Measurements from ENCODE around the gene SORCS3. TPM values are rescaled to one million over a fixed set of nuclear protein-coding genes. Genes with fewer than 3 reads are reported as not detected.
A peak's percentile ranks its signal among the peaks of the same experiment; 100 is the strongest.

SORCS3 gene
- polyA plus RNA-seq, 3 donors: 3.6 to 5.7 (median 4.6) TPM

DNA sequence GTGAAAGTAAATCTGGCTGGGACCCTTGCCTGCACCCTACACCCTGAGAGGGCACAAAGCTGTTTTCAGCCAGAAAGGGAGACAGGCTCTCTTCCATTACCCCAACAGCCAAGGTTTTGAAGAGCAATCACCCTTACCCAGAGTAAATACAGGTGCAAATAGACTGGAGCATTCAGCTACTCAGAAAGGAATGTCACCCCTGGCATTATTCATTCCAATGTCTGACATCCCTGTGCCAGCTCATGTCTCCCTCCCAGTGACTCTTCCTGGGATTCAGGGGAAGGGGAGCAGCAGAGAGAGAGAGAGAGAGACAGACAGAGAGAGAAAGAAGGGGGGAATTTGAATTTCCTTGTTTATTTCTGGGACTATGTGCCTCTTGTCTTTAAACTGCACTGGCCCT, 611.8 kb downstream of the SORCS3 start:
- peak in 1 of 11 donors; percentile 7 for DNase-seq (ENCODE audit: extremely low read depth in 1 of 11, low read depth in 9 of 11, low spot score in 4 of 11)

GRCh38 chr10:105253515-105254212, 612.6 kb downstream of the SORCS3 start:
- no peak for DNase-seq (ENCODE audit: extremely low read depth in 1 of 11, low read depth in 9 of 11, low spot score in 4 of 11)

DNA sequence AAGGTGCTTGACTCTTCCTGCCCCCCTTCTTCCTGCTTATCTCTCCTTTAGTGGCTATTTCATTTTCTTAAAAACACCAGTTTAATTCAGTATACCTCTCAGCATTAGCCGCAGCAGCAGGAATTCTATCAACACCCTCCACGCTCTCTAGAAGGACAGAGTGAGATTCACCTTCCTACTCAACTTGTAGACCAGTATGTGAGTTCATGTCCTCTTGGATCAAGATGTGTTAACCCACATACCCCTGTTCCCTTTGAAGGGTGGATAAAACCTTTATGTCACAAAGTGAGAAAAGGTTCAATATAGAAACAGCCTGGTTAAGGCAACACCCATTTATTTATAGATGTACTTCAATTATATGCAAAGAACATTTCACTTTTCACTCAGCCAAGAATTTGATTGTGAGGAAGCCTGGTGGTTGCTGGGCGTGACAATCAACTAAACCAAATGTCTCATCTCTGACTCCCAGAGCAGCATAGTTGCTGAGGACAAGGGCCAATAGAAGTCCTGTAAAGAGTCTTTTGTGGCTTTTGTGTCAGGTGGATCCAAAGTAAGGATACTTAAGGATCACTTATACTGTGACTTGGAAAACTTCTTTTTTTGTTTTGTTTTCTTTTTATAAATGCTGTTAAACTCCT, 617.1 kb downstream of the SORCS3 start:
- no peak for DNase-seq (ENCODE audit: extremely low read depth in 1 of 11, low read depth in 9 of 11, low spot score in 4 of 11)

DNA sequence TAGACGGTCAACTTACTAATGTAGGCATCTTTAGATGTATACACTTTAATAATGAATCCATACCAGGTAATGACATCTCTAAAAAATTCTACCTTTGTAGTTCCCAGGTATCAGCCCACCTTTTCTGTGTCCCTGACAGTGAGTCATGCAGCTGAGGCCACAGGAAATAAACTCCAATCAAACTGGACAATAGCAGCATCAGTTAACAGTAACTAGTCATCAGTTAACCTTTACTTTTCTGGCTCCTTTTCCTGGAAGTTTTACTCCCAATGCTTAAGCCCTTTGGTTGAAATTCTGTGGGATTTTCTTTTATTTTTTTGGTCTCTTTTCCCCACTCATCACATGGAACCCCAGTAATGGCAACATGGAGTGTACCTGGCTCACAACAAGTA, 617.6 kb downstream of the SORCS3 start:
- DNase-seq (ENCODE audit: extremely low read depth in 1 of 11, low read depth in 9 of 11, low spot score in 4 of 11): no peak

DNA sequence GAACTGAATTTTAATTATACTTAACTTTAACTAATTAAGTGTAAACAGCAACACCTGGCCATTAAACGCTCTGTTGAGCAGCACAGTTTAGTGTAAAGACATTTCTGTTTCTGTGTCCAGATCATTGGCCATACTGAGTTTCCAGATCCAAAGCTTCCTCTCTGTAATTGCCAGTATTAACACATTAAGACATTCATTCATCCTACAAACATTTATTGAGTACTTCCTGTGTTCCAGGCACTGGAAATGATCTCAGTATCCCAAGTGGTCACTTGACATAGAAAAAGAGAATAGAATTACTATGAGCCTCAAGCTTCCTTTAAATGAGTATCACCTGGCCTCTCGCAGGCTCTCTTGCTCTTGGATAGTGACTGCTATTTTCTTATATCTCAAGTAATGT, 618.1 kb downstream of the SORCS3 start:
- no peak for DNase-seq (ENCODE audit: extremely low read depth in 1 of 11, low read depth in 9 of 11, low spot score in 4 of 11)

DNA sequence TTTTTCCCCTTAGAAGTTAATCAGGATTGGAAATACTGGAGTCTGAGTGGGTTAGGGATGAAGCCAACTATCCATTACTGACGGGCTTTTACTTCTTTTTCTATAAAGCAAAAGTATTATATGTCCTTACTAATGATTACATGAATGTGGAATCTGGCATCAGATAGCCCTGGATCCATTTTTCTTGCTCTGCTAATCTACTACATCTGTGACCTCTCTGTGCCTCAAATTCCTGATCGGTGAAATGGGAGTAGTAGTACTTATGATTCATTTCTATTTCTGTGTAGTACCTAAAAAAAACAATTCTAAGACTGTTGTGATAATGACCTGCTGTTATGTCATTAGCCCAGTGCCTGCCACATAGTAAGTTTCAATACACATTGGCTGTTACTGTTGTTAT, 621.6 kb downstream of the SORCS3 start:
- DNase-seq (ENCODE audit: extremely low read depth in 1 of 11, low read depth in 9 of 11, low spot score in 4 of 11): no peak

GRCh38 chr10:105266966-105267539, 626.0 kb downstream of the SORCS3 start:
- no peak for DNase-seq (ENCODE audit: extremely low read depth in 1 of 11, low read depth in 9 of 11, low spot score in 4 of 11)

- no peak for DNase-seq (ENCODE audit: extremely low read depth in 1 of 11, low read depth in 9 of 11, low spot score in 4 of 11)
These were observed 627.9 kb downstream of the SORCS3 start for GRCh38 chr10:105268961-105269360.

- DNase-seq (ENCODE audit: extremely low read depth in 1 of 11, low read depth in 9 of 11, low spot score in 4 of 11): no peak
These were observed 628.6 kb downstream of the SORCS3 start for GRCh38 chr10:105269689-105270088.

DNA sequence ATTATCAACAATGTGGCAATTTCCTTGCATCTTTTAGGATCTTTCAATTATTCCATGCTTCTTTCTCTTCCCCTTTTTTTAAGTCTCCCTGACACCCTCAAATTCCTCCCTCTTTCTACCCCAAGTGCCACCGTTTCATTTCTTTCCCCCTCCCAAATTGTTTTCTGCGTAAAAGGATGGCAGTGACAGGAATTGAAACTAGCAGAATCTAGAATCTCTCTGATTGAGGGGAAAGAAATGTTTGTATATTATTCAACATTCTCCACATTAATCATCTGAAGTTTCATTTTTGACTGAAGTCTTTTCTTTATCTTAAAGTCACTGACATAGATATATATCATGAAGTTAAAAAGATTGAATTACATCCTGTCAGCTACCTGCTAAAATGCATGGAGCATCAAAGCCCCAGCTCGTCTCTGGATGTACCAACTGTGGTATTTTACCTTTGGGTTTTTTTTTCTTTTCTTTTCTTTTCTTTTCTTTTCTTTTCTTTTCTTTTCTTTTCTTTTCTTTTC, 633.5 kb downstream of the SORCS3 start:
- DNase-seq (ENCODE audit: extremely low read depth in 1 of 11, low read depth in 9 of 11, low spot score in 4 of 11): no peak

DNA sequence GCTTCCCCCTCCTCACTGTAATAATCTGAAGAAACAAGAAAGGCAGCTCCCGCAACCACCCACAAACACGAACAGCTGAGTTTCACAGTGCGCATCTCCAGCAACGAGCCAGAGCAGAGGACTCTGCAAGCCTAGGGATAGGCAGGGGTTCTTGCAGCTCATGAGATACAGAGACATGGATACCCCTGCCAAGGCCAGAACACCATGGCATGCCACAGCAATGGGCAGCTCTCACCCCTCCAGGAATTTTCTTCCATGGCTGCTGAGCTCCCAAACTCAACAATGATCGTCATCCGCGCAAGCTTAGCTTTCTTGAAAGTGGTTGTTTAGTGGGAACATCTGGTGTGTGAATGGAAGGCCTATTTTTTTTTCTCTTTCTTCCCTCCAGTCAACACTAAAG, 637.3 kb downstream of the SORCS3 start:
- DNase-seq (ENCODE audit: extremely low read depth in 1 of 11, low read depth in 9 of 11, low spot score in 4 of 11): no peak

- no peak for DNase-seq (ENCODE audit: extremely low read depth in 1 of 11, low read depth in 9 of 11, low spot score in 4 of 11)
These were observed 638.0 kb downstream of the SORCS3 start for GRCh38 chr10:105279101-105279500.

- DNase-seq (ENCODE audit: extremely low read depth in 1 of 11, low read depth in 9 of 11, low spot score in 4 of 11): no peak
These were observed 639.8 kb downstream of the SORCS3 start for GRCh38 chr10:105280895-105281294.

DNA sequence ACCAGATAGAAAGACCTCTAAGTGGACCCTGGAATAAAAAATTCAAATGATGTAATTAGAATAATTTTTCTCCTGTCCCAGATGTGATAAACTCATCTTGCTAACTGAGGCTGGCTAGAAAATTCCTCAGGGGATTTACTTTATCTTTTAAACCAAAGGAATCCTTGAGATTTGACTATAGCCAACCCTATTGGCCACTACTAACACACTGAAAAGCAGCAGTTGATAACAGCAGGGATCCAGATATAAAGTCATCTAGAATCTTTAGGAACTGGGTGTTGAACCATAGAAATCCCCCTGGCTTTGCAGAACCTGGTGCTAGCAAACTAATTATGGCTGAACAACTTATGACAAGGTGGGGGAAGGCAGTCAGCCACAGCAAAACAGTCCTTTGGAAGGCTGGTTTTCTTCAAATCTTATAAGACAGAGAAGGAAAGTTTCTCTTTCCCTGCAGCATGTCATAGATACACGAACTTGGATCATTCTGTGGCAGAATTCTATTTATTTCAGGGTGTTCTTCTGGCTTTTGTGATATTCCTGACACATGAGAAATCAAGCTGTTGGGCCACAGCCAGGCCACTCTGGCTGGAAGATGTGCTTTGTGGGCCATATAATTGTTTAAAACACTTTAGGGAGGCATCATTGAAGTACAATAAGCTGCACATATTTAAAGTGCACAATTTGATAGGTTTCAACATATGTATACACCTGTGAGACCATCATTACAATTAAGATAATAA, 643.6 kb downstream of the SORCS3 start:
- no peak for DNase-seq (ENCODE audit: extremely low read depth in 1 of 11, low read depth in 9 of 11, low spot score in 4 of 11)

DNA sequence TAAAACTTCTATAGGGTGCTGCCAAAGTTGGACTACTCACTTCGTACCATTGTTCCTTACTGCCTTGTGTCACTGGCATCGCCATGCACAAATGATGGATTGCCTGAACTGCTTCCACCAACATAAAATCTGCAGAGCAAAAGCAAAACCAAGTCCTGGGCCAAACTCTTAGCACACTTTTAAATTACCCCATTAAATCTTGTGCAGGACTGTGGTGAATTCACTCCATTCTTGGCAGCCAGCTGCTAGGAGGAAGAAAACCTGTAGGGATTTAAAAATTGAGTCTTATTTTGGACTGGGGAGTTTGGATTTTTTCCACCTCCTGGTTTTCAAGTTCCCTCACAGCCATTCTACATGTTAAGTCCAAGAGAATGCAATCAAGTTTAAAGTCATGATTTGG, 646.9 kb downstream of the SORCS3 start:
- DNase-seq (ENCODE audit: extremely low read depth in 1 of 11, low read depth in 9 of 11, low spot score in 4 of 11): no peak

DNA sequence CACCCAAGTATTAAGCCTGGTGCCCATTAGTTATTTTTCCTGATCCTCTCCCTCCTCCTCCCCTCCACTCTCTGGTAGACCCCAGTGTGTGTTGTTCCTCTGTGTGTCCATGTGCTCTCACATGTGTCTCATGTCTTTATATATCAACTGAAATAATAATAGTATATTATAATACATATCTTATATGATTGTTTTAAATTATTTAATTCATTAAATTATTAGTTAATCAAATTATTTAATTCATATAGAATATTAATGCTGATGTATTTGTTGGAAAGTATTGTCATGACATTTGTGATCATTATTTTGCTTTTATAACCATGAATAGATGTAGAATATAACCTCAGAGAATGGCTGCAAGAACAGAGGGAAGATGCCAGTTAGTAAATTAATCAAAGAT, 647.5 kb downstream of the SORCS3 start:
- DNase-seq (ENCODE audit: extremely low read depth in 1 of 11, low read depth in 9 of 11, low spot score in 4 of 11): no peak

- peak in 6 of 11 donors; percentile 7 to 22 (median 18) for DNase-seq (ENCODE audit: extremely low read depth in 1 of 11, low read depth in 9 of 11, low spot score in 4 of 11)
These were observed 650.5 kb downstream of the SORCS3 start for GRCh38 chr10:105291571-105291970.

DNA sequence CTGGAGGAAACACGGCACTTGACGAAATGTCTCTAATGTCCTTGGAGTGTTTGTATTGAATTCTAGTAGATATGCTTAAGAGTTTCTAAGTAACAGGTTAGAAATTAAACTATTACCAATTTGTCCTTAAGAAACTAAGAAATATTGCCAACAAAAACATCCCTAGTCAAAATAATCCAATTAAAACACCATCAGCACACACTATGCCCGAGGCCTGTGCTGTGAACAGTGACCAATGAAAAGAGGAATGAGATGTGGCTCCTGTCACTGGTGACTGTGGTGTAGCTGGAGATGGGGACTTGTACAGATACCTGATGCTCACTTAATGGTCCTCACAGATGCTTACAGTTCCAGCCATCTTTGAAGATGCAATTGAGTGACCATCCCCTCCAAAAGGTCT, 651.1 kb downstream of the SORCS3 start:
- no peak for DNase-seq (ENCODE audit: extremely low read depth in 1 of 11, low read depth in 9 of 11, low spot score in 4 of 11)

All from renal cortex interstitium (tissue), 11 donors.